ENCODE measurements around the gene MYO7B. TPM values are rescaled to one million over a fixed set of nuclear protein-coding genes. Genes with fewer than 3 reads are reported as not detected.

MYO7B gene
- total and polyA plus RNA-seq, 8 donors, result 0.61 to 2.4 (median 1.00) TPM

- intact Hi-C loops (cut with DNase I), result no loop called here
- H3K36me3 ChIP-seq, result no peaks in the 10 kb centered on the region
- H3K27ac ChIP-seq, result no peak overlapping the region
- ATAC-seq, result no peak
- H3K9me3 ChIP-seq, result no peaks in the 10 kb centered on the region
- H3K27me3 ChIP-seq, result no peaks in the 10 kb centered on the region
- no peak overlapping the region for H3K4me3 ChIP-seq
- DNase-seq, result no peak
- H3K4me1 ChIP-seq, result peaks cover 0 to 6% of the 10 kb centered on the region in 2 donors
- no peak for TF ChIP-seq CTCF (IDR thresholded peaks at IDR 0.05)
Measured at GRCh38 chr2:127565261-127566138, 30.0 kb downstream of the MYO7B start.

- no peaks in the 10 kb centered on the region for H3K27me3 ChIP-seq
- TF ChIP-seq CTCF (IDR thresholded peaks at IDR 0.05), result no peak
- no peaks in the 10 kb centered on the region for H3K36me3 ChIP-seq
- intact Hi-C loops (cut with DNase I), result no loop called here
- ATAC-seq, result no peak
- peaks cover 0 to 6% of the 10 kb centered on the region in 2 donors for H3K4me1 ChIP-seq
- DNase-seq, result no peak
- H3K4me3 ChIP-seq, result no peak overlapping the region
- H3K27ac ChIP-seq, result no peak overlapping the region
- no peaks in the 10 kb centered on the region for H3K9me3 ChIP-seq
Measured at GRCh38 chr2:127566139-127566417, 30.6 kb downstream of the MYO7B start.

- H3K27ac ChIP-seq, result no peak overlapping the region
- no peaks in the 10 kb centered on the region for H3K27me3 ChIP-seq
- no peak for DNase-seq
- intact Hi-C loops (cut with DNase I), result no loop called here
- no peak for ATAC-seq
- H3K4me1 ChIP-seq, result peaks cover 0 to 6% of the 10 kb centered on the region in 2 donors
- no peaks in the 10 kb centered on the region for H3K9me3 ChIP-seq
- no peak overlapping the region for H3K4me3 ChIP-seq
- H3K36me3 ChIP-seq, result no peaks in the 10 kb centered on the region
- TF ChIP-seq CTCF (IDR thresholded peaks at IDR 0.05), result no peak
Measured at GRCh38 chr2:127566576-127566975, 31.1 kb downstream of the MYO7B start.

GRCh38 chr2:127567351-127567854 lies 31.9 kb downstream of the MYO7B start:
- Histone ChIP-seq H3K4me3 (no peak overlapping the region), H3K9me3 (no peaks in the 10 kb centered on the region), H3K4me1 (peaks cover 0 to 6% of the 10 kb centered on the region in 2 donors), H3K27me3 (no peaks in the 10 kb centered on the region), H3K36me3 (no peaks in the 10 kb centered on the region), H3K27ac (no peak overlapping the region)
- no peak for DNase-seq
- no peak for TF ChIP-seq CTCF (IDR thresholded peaks at IDR 0.05)
- intact Hi-C loops (cut with DNase I), result no loop called here
- ATAC-seq, result no peak

- DNase-seq, result no peak
- Histone ChIP-seq H3K4me1 (peaks cover 0 to 6% of the 10 kb centered on the region in 2 donors), H3K9me3 (no peaks in the 10 kb centered on the region), H3K36me3 (no peaks in the 10 kb centered on the region), H3K27ac (no peak overlapping the region), H3K4me3 (no peak overlapping the region), H3K27me3 (no peaks in the 10 kb centered on the region)
- intact Hi-C loops (cut with DNase I), result no loop called here
- no peak for TF ChIP-seq CTCF (IDR thresholded peaks at IDR 0.05)
- ATAC-seq, result no peak
Measured at GRCh38 chr2:127568128-127568527, 32.6 kb downstream of the MYO7B start.
